Gastroesophageal sphincter (tissue), 3 donors: ENCODE data around the gene GNAO1.

ENCODE experiments used
- EP300 ChIP-seq: sonication (generic); formaldehyde crosslinking; IDR thresholded peaks from one replicate; pipeline ENCODE4 v1.6.1; 2017; ENCODE audit warnings: antibody characterized with exemption, mild to moderate bottlenecking
- POLR2A ChIP-seq, 2 donors: fragments of 450-650 bp; IDR thresholded peaks; one replicate each; pipeline ENCODE4 v1.6.1; 2017; ENCODE audit warnings: antibody characterized with exemption in 2 of 2, mild to moderate bottlenecking in 2 of 2, moderate library complexity in 1 of 2
- TF ChIP-seq, protein P1 (sequence below), 4 experiments: fragments of 200-600 bp in 2 of 4; fragments of 450-650 bp in 2 of 4; sonication (generic) in 1 of 4; IDR thresholded peaks; one replicate each; pipeline ENCODE4 v1.5.1; 2017 to 2019; ENCODE audit warnings: antibody characterized with exemption in 4 of 4, mild to moderate bottlenecking in 2 of 4, moderate library complexity in 2 of 4

DNA sequence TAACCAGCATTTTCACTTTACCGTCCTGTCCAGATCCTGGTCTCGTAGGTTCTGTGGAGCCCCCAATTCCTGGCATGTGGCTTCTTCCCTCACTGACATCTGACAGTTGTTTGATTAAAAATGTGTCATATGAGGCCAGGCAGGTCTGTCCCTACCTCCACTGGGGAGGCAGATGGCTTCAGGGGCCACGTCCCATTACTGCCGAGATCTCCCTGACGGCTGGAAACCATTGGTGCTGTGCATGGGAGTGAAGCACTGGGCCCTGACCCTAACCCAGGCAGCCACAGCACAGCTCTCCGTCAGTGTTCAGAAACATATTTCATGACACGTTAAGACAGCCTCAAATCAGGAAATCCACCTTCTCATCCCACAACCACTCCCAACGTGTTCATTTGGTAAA lies 77.5 kb downstream of the GNAO1 start:
- TF ChIP-seq, protein P1, sequence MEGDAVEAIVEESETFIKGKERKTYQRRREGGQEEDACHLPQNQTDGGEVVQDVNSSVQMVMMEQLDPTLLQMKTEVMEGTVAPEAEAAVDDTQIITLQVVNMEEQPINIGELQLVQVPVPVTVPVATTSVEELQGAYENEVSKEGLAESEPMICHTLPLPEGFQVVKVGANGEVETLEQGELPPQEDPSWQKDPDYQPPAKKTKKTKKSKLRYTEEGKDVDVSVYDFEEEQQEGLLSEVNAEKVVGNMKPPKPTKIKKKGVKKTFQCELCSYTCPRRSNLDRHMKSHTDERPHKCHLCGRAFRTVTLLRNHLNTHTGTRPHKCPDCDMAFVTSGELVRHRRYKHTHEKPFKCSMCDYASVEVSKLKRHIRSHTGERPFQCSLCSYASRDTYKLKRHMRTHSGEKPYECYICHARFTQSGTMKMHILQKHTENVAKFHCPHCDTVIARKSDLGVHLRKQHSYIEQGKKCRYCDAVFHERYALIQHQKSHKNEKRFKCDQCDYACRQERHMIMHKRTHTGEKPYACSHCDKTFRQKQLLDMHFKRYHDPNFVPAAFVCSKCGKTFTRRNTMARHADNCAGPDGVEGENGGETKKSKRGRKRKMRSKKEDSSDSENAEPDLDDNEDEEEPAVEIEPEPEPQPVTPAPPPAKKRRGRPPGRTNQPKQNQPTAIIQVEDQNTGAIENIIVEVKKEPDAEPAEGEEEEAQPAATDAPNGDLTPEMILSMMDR (IDR thresholded peaks at IDR 0.05), result no peak
- no peak for TF ChIP-seq POLR2A (IDR thresholded peaks at IDR 0.05)
- no peak for TF ChIP-seq EP300
